Adrenal gland (tissue), 5 donors: ENCODE results near the gene ARHGAP30.

ENCODE experiments used
- POLR2A ChIP-seq, 2 donors: fragments of 450-650 bp; IDR thresholded peaks; one replicate each; pipeline ENCODE4 v1.6.1; 2017; ENCODE audit warnings: antibody characterized with exemption in 2 of 2, mild to moderate bottlenecking in 2 of 2, moderate library complexity in 1 of 2
- TF ChIP-seq, protein P1 (sequence below), 6 experiments: fragments of 450-650 bp in 4 of 6; fragments of 200-600 bp in 2 of 6; sonication (generic) in 1 of 6; IDR thresholded peaks; 1 replicate in 5 of 6; 2 replicates in 1 of 6; pipeline versions ENCODE4 v1.5.1 to v1.8.0; 2016 to 2021; ENCODE audit warnings: antibody characterized with exemption in 6 of 6, mild to moderate bottlenecking in 2 of 6, moderate library complexity in 1 of 6
- donor health status: DM: no; HTN: no; CAD: no.

DNA sequence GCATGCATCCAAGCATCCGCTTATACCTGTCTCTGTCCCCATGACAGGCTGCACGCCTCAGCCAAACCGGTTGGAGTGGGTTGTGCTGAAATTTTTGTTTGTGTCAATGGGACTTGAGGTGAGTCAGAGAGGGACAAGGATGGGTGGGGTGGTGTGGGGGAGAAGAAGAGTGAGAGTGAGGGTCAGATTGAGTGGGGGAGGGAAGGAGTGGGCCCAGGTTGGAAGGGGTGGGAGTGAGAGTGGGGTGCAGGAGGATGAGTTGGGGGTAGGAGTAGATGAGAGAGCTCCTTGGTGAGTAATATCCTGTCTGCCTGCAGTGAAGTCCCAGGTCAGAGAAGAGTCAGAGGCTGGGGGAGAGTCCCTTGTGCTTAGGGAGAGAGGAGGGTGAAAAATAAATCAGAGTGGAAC lies 22.9 kb upstream of the ARHGAP30 start:
- TF ChIP-seq POLR2A (IDR thresholded peaks at IDR 0.05): no peak
- TF ChIP-seq, protein P1, sequence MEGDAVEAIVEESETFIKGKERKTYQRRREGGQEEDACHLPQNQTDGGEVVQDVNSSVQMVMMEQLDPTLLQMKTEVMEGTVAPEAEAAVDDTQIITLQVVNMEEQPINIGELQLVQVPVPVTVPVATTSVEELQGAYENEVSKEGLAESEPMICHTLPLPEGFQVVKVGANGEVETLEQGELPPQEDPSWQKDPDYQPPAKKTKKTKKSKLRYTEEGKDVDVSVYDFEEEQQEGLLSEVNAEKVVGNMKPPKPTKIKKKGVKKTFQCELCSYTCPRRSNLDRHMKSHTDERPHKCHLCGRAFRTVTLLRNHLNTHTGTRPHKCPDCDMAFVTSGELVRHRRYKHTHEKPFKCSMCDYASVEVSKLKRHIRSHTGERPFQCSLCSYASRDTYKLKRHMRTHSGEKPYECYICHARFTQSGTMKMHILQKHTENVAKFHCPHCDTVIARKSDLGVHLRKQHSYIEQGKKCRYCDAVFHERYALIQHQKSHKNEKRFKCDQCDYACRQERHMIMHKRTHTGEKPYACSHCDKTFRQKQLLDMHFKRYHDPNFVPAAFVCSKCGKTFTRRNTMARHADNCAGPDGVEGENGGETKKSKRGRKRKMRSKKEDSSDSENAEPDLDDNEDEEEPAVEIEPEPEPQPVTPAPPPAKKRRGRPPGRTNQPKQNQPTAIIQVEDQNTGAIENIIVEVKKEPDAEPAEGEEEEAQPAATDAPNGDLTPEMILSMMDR (IDR thresholded peaks at IDR 0.05): no peak
